ENCODE measurements around the gene CREB3L1.
A peak's percentile ranks its signal among the peaks of the same experiment; 100 is the strongest.

The CREB3L1 gene, protein sequence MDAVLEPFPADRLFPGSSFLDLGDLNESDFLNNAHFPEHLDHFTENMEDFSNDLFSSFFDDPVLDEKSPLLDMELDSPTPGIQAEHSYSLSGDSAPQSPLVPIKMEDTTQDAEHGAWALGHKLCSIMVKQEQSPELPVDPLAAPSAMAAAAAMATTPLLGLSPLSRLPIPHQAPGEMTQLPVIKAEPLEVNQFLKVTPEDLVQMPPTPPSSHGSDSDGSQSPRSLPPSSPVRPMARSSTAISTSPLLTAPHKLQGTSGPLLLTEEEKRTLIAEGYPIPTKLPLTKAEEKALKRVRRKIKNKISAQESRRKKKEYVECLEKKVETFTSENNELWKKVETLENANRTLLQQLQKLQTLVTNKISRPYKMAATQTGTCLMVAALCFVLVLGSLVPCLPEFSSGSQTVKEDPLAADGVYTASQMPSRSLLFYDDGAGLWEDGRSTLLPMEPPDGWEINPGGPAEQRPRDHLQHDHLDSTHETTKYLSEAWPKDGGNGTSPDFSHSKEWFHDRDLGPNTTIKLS

DNA sequence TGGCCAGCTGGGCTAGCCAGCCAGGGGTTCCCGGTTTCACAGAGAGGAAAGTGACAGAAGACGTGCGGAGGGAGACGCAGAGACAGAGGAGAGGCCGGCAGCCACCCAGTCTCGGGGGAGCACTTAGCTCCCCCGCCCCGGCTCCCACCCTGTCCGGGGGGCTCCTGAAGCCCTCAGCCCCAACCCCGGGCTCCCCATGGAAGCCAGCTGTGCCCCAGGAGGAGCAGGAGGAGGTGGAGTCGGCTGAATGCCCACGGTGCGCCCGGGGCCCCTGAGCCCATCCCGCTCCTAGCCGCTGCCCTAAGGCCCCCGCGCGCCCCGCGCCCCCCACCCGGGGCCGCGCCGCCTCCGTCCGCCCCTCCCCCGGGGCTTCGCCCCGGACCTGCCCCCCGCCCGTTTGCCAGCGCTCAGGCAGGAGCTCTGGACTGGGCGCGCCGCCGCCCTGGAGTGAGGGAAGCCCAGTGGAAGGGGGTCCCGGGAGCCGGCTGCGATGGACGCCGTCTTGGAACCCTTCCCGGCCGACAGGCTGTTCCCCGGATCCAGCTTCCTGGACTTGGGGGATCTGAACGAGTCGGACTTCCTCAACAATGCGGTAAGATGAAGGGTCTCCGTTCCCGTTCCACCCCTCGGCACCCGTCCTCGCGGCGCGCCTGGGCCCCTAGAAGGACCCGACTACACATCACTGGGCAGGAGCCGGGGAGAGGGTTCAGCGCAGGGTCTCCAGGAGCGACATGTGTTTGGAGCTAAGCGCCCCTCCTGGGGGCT, at the start of gene CREB3L1:
Gene CREB3L1 (plus strand): TSS at position 41 of the 765 bp plus-strand sequence. CDS start 450 bp downstream, at position 491.
- DNase-seq (ENCODE audit: low spot score): no peak

DNA sequence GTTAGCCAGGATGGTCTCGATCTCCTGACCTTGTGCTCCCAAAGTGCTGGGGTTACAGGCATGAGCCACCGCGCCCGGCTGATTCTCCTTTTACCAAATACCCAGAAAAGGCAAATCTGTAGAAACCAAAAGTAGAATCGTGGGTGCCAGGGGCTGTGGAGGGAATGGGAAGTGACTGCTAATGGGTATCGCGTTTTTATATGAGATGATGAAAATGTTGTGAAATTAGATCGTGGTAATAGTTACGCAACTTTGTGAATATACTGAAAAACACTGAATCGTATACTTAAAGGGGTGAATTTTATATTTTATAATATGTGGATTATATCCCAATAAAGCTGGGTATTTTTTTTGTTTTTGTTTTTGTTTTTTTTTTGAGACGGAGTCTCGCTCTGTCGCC, 48.2 kb upstream of the CREB3L1 start:
- DNase-seq (ENCODE audit: low spot score): no peak

DNA sequence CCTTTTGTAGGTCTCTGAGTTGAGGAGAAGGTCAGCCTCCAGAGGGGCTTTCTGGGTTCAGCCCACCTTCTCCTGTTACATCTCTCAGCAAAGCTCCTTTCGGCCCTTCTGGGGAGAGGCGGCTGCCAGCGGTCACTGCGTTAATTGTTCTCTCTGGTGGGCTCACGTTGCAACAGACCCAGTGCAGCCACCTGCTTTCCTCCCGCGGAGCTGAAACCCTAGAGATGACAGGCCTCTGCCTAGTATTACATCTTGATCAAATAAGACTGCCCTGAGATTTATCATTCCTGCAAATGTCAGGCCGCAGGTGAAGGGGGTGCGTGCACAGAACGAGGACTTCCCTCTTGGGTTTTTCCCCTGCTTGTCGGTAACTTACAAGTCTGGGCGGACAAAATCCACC, 43.2 kb upstream of the CREB3L1 start:
- no peak for DNase-seq (ENCODE audit: low spot score)

DNA sequence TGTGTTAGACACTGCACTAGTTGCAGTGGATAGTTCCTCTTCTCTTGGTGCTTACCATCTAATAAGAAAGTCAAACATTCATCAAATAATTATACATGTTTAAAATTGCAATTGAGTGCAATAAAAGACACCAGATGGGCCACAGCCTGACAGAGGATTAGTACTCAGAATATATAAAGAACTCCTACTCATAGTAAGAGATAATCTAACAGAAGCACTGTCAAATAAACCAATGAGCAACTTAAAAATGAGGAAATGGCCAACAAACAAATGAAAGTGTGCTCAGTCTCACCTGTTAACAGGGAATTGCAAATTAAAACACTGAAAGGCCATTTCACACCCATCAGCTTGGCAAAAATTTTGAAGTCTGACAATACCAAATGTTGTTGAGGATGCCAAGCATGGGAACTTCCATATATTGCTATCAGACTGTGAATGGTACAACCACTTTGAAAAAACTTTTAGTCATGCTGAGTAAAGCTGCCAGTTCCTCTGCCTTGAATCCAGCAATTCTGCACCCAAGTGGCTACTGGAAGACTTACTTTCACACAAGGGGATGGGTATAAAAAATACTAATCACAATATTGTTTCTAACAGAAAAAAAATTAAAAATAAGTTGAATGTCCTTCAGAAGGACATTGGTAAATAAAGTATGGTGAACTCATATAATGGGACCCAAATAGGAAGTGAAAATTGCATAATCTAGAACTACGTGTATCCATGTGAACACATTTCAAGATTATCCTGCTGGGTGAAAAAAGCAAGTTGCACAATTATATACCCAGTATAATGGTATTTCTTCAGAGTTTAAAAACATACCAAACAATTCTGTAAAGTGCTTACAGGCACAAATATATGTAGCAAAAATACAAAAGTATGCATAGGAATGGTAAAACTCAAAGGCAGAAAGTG, 41.4 kb upstream of the CREB3L1 start:
- DNase-seq (ENCODE audit: low spot score): no peak

DNA sequence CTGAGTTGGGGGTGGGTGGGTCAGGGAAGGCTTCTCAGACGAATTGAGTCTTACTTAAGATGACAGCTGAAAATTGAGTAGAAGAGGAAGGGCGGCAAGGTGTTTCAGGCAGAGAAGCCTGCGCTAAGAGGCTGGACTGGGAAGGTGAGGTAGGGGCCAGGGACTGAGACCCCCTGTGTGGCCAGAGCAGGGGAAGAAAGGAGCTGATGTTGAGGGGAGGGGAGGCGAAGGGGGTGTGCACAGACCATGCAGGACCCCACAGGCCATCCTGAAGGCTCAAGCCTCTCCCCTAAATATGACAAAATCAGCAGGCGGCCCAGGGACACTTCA, 40.6 kb upstream of the CREB3L1 start:
- DNase-seq (ENCODE audit: low spot score): no peak

DNA sequence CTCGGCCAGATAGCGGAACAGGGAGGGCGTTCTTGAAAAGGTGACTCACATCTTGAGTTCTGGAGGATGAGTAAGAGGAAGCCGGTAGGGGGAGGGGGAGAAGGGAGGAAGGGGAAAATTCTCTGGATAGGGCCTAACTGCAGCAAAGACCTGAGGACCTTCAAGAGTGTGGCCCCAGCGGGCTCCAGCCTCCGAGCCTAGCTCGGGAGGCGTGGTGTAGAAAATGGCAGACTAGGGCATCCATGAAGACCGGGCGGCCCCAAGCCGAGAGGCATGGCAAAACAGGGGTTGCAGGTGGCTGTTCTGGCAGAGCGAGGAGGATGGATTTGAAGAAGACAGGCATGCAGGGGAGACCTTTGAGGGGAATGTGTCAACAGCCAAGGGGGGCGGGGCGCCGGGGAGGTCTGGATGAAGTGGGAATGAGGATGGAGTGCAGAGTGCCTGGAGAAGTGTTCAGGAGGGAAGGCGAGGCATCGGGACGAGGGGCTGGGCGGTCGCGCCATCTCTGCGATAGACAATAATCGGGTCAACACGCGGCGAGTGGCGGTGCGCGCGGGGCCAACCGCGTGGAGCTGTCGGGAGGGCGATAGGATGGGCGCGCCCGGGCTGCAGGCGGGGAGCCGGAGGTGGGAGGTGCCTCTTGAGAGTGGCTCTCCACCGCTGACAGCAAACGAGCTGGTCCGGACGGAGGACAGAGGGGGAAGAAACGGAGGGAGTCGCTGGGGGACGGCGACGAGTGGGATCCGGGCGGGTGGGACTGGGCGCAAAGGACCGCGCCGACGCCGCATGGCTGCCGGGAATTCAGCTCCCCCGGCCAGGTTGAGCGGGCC, 40.0 kb upstream of the CREB3L1 start:
- DNase-seq (ENCODE audit: low spot score): peak; percentile 83

DNA sequence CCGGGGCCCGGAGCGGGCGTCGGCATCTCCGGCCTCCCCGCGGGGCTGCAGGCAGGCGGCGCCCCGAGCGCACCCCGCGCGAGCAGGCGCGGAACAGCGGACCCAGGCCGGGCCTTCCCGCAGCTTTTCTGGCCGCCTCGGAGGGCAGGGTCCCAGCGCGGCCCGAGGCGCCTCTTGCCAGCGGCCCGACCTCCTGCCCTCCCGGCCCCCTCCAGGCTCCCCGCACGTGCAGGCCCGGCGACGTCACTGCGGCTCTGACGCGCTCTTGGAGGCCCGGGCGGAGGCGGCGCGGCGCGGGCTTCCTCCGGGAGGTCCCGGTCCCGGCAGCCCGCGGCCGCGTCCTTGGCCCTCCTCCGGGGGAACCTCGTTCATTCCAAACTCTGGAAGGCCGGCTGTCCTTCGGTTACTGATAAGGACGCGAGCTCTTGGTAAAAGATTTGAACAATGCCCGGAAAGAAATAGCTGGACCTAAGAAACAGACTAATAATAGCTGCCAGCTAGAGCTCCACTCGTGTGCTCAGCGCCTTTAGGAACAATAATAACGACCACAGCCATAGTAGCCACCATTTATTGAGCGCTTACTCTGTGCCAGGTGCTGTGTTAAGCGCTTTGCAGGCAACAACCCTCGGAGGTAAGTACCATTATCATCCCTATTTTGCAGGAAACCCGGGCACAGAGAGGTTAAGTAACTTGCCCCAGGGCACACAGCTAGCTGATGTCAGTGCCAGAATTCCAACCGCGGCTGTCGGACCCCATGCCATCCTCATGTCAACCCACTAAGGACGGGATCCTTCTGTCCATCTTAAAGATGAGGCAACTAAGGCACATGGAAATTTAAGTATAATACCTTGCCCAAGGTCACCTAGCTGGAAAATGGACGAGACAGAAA, 39.1 kb upstream of the CREB3L1 start:
- DNase-seq (ENCODE audit: low spot score): peak; percentile 51

DNA sequence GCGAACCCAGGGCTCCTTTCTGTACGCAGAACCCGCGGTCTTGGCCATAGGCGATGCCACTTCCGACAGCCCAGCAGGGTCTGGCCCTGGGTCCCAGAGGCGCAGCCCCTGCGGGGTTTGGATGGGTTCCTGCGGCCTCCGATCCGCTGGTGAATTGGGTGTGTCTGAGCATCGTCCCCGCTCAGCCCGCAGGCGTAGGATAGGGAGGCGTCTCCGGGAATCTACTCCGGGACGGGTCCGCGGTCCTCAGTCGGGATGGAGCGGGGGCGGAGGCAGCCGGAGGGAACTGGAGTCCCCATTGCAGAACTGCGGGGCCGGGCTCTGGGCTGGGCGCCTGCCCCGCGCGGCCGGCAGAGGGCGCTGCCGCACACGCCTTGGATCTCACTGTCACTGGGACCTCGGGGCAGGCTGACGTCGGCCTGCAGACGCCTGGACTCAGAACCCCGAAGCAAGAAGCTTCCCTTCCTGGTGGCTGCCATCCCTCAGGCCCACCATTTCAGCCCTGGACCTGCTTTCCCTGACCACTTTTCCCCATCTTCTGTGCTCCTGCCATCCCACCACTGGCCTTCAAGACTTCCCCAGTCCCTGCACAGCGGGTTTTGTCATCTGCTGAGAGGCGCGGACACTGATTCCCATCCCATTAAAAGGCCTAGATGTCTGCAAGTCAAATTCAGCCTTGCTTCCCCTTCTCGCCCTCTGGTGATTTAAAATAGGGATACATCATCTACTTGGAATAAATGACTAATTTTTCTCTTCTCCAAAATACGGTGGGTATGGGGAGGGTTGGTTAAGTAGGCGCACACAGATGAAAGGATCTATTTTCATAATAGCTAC, 38.3 kb upstream of the CREB3L1 start:
- DNase-seq (ENCODE audit: low spot score): peak; percentile 84

DNA sequence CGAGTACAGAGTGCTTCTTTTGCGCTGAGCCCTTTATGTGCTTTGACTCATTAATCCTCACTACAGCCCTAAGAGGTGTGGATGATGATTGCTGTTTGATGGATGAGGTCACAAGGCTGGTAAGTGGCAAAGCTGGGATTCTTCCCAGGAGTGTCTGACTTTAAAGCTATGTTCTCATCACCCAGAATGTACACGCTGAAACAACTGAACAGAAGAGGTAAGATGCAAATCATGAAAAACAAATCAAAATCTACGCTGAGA, 37.7 kb upstream of the CREB3L1 start:
- no peak for DNase-seq (ENCODE audit: low spot score)

DNA sequence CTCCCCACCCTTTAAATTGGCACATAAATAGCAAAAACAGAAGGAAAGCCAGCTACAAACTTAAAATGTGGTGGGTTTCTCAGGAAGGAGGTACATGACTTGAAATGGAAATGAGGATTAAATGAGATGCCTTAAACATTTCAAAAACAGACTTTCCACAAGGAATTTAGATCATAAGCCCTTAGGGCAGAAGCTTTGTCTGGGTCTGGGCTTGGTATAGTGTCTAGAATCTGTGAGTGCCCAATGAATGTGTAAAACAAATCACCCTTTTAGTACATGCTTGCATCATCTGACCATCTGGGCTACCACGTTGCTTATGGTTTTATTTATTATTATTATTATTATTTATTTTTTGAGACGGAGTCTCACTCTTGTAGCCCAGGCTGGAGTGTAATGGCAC, 37.1 kb upstream of the CREB3L1 start:
- no peak for DNase-seq (ENCODE audit: low spot score)

DNA sequence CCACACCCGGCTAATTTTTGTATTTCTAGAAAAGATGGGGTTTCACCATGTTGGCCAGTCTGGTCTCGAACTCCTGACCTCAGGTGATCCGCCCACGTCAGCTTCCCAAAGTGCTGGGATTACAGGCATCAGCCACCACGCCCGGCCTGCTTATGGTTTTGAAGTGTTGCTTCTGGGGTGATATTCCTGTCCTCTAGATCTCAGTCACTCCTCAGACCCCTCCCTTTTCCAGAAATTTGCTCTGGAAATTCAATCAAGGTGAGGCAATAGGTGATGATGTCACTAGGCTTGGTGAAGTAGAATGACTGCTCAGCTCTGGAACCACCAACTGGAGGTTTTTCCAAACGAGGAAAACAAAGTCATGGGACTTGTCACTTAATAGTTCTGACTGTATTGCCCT, 36.6 kb upstream of the CREB3L1 start:
- DNase-seq (ENCODE audit: low spot score): no peak

DNA sequence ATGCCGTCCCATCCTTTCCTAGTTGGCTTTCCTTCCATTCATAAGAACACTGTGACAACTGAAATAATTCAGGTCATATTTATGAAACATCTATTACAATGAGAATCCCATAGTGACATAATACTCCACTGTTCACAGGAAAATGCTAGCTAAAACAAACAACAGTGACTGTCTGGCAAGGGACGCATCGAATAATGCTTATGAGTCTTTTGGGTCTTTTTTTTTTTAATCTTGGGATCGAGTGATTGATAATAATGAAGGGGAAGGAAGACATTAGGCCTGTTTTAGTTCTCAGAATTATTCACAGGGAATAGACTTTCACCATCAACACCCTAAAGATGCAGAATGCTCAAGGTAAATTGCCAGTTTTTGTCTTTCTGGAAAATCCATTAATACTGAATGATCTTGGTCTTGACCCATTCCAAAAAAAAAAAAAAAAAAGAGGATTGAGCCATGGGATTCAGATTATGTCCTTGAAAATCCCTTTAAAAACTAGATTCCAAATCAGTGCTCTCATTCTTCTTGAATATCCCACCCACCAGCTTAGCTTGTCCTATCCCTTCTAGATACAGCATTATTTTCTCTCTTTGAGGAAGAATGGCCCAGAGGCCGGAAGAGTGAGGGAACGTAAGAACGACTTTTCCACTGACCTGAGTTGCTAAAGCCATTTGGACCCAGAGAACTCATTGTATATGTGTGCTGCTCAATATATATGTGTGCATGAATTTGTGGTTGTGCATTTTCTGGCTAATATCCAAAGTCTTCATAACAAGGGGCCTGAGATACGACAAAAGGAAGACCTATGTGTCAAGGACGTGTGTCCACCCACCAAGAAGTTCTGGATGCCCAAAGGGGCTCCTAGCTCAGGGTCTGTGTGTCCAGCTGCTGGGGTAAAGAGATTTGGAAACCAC, 35.2 kb upstream of the CREB3L1 start:
- no peak for DNase-seq (ENCODE audit: low spot score)

DNA sequence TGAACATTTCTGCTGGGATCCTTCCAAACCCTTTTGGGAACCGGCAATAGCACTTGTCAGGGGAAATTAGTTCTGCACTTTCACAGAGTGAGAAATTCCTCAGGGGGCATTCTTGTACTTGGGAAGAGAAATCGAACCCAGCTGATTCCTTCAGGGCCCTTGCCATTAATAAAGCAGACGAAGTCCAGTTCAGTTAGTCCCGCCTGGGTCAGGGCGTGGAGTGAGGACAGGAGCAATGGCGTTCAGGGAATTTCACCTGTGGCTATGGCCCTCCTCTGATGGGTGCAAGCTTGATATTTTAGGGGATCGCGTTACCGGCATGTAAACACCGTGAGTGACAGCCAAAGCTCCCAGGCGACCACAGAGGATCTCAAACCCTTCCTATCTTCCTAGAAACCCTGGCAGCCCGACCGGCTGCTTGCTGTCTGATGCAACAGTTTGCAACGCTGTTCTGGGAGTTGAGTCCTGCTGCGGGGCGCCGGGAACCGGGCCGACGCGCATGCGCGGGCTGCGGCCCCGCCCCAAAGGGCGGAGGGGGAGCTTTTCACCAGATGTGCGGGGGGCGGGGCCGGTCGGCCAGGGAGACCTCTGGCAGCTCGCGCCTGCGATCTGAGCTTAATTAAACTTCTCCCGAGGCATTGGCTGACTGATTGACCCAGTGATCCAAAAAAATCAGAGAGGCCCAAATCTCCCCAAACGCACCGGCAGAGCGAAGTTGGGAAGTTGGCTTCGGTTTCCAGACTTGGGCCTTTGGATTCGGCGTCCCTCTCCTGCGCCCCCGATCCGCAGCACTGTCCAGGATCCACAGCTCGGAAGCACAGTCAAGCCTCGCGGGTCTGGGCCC, 34.3 kb upstream of the CREB3L1 start:
- DNase-seq (ENCODE audit: low spot score): peak; percentile 91

DNA sequence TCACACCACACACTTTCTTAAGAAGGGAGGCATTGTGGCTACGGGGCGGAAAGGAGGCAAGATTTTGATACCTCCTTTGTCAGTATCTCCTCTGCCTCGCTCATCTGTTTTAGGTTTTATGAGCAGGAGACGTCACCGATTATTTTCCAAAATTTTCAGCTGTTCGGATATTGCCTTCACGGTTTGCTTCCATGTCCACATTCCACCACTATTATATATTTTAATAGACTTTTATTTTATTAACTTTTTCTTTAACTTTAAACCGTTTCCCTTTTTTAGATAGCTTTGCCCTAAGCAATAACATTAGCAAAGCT, 33.7 kb upstream of the CREB3L1 start:
- no peak for DNase-seq (ENCODE audit: low spot score)

DNA sequence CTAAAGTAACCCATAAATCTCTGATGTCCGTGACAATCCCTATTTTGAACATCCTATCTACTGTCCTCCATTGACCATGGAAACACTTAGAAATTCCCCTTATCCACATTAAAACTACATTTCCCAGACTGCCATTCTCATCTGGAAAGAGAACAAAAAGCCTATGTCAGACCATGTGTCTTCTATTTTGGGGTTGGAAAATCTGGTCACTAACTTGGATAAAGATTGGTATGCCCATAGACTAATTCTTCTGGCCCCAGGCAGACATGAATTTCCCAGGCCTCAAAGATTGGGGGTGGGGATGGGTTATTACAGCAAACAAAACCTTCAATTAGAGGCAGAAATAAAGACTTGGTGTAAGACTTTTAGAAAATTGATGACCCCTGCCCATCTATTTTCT, 30.9 kb upstream of the CREB3L1 start:
- no peak for DNase-seq (ENCODE audit: low spot score)

DNA sequence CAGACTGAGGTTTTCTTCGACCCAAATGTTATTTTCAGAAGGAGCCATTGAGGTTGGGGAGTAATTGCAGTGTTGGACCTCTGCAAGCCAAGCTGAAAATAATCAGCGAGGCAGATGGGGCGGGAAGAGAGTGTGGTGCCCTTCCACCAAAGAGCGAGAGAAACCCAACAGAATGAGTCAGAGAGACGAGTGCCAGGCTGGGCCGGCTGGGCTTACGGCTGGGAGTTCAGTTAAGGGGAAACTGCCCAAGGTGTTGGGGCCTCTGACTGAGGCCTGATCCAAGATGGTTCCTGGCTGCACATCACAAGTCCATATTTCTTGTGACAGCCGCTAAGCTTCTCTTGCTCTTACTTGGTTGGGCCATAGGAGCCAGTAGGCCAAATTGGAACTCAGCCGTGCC, 30.4 kb upstream of the CREB3L1 start:
- DNase-seq (ENCODE audit: low spot score): no peak

DNA sequence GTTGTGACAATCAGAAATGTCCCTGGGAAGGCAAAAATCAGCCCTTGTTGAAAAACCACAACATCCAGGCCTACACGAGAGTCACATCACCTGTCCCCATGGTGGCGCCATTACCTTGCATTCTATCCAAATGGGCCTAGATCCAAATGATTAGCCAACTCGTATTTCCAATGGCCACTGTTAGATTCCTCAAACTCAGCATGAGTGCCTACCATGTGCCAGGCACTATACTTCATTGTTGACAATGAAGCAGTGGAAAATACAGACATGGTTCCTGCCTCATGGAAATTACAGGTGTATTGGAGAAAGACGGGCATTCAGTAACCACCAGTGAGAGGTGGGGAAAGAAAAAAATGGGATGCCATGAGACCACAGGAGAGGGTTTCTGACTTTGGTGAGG, 29.8 kb upstream of the CREB3L1 start:
- no peak for DNase-seq (ENCODE audit: low spot score)
